Lower leg skin (tissue), 4 donors: ENCODE data around the gene NOL7. TPM values are rescaled to one million over a fixed set of nuclear protein-coding genes. Genes with fewer than 3 reads are reported as not detected.

ENCODE experiments used
- DNase-seq, 2 donors: peaks; one replicate each; pipeline ENCODE4 v3.0.0-alpha.2; 2019; ENCODE audit warnings: low spot score in 2 of 2
- H3K4me3 ChIP-seq: fragments of 200-600 bp; sonication (generic); 2 replicates; pipeline ENCODE4 v1.5.1; 2017; ENCODE audit warnings: mild to moderate bottlenecking, low read depth; ENCODE audit not compliant: poor library complexity, severe bottlenecking
- CTCF ChIP-seq, 3 donors: fragments of 450-650 bp; IDR thresholded peaks; one replicate each; pipeline ENCODE4 v1.5.1; 2016; ENCODE audit warnings: antibody characterized with exemption in 3 of 3, mild to moderate bottlenecking in 3 of 3, moderate library complexity in 2 of 3
- POLR2A ChIP-seq, 2 donors: fragments of 450-650 bp; IDR thresholded peaks; one replicate each; pipeline ENCODE4 v1.6.1; 2016 to 2017; ENCODE audit warnings: antibody characterized with exemption in 2 of 2, mild to moderate bottlenecking in 1 of 2, moderate library complexity in 1 of 2
- WGBS, 2 donors: methylation state at CpG; one replicate each; pipeline ENCODE4 v1.1.5; 2018; 5-methylcytosine and 5-hydroxymethylcytosine counted together
- intact Hi-C: fragments of 100-400 bp; cut with DNase I; formaldehyde crosslinking; loops from one replicate; pipeline ENCODE4 v1.15.0; 2023; ENCODE audit warnings: low total_unique reads
- total RNA-seq, 4 donors: library from RNA; depleted of rRNA; stranded (reverse); fragments of >200 nt; gene quantifications; one replicate each; pipeline ENCODE4 v1.1.0, GENCODE V29; 2016

Gene NOL7
- total RNA-seq, 4 donors from 2014 or later, result 54.7 to 77.2 (median 66.7) TPM

- no peak for TF ChIP-seq POLR2A (IDR thresholded peaks at IDR 0.05)
- TF ChIP-seq CTCF (IDR thresholded peaks at IDR 0.05), result no peak
- intact Hi-C loops, result no loop called here
- no peak overlapping the region for H3K4me3 ChIP-seq
- no peak for DNase-seq
- WGBS, 2 donors, result 92 to 96% methylated on average over 4 of the region's 4 CpGs
Measured at GRCh38 chr6:13597073-13597472, 18.1 kb upstream of the NOL7 start.

- no peak overlapping the region for H3K4me3 ChIP-seq
- no peak for DNase-seq
- TF ChIP-seq POLR2A (IDR thresholded peaks at IDR 0.05), result no peak
- no peak for TF ChIP-seq CTCF (IDR thresholded peaks at IDR 0.05)
- WGBS, 2 donors, result 95 to 96% methylated on average over 6 of the region's 6 CpGs
- intact Hi-C loops, result no loop called here
Measured at GRCh38 chr6:13600036-13600435, 15.1 kb upstream of the NOL7 start.

- 89 to 93% methylated on average over 4 of the region's 4 CpGs for WGBS, 2 donors
- no peak for TF ChIP-seq POLR2A (IDR thresholded peaks at IDR 0.05)
- TF ChIP-seq CTCF (IDR thresholded peaks at IDR 0.05), result no peak
- DNase-seq, result no peak
- no peak overlapping the region for H3K4me3 ChIP-seq
- intact Hi-C loops, result no loop called here
Measured at GRCh38 chr6:13604135-13604534, 11.0 kb upstream of the NOL7 start.

- intact Hi-C loops, result no loop called here
- 79 to 83% methylated on average over 2 of the region's 2 CpGs for whole genome bisulfite sequencing, 2 donors
- no peak overlapping the region for H3K4me3 ChIP-seq
- DNase-seq, result no peak
- TF ChIP-seq POLR2A (IDR thresholded peaks at IDR 0.05) (no peak), CTCF (IDR thresholded peaks at IDR 0.05) (no peak)
Measured at GRCh38 chr6:13604546-13605416, 10.4 kb upstream of the NOL7 start.

- 82 to 93% methylated on average over 4 of the region's 4 CpGs for WGBS, 2 donors
- no peak overlapping the region for H3K4me3 ChIP-seq
- TF ChIP-seq POLR2A (IDR thresholded peaks at IDR 0.05) (no peak), CTCF (IDR thresholded peaks at IDR 0.05) (no peak)
- no peak for DNase-seq
- intact Hi-C loops, result no loop called here
Measured at GRCh38 chr6:13605634-13606033, 9.5 kb upstream of the NOL7 start.
